Left renal pelvis (tissue), 4 donors: Measurements from ENCODE around the gene NOC4L. TPM values are rescaled to one million over a fixed set of nuclear protein-coding genes. Genes with fewer than 3 reads are reported as not detected.

Experiments
- DNase-seq, 4 donors: peaks; one replicate each; pipeline ENCODE4 v3.0.0-alpha.2; 2013; ENCODE audit warnings: low read depth in 4 of 4, low spot score in 3 of 4
- polyA plus RNA-seq, 4 donors: library from polyadenylated mRNA; unstranded; fragments of 120-200 nt; gene quantifications; one replicate each; pipeline ENCODE4 v1.2.1, GENCODE V29; 2013; ENCODE audit not compliant: insufficient read length in 4 of 4

The NOC4L gene
- polyA plus RNA-seq, 4 donors: 11.0 to 20.5 (median 12.6) TPM

GRCh38 chr12:132178801-132179401, 34.6 kb downstream of the NOC4L start:
- DNase-seq: no peak

GRCh38 chr12:132179431-132180362, 35.4 kb downstream of the NOC4L start:
- DNase-seq: no peak

- DNase-seq: no peak
Observed at GRCh38 chr12:132180648-132181546, 36.6 kb downstream of the NOC4L start.

GRCh38 chr12:132181570-132182200, 37.4 kb downstream of the NOC4L start:
- DNase-seq: no peak

- DNase-seq: no peak
Observed at GRCh38 chr12:132182206-132182710, 38.0 kb downstream of the NOC4L start.

- DNase-seq: no peak
Observed at GRCh38 chr12:132182711-132183365, 38.6 kb downstream of the NOC4L start.

GRCh38 chr12:132185705-132186104, 41.4 kb downstream of the NOC4L start:
- DNase-seq: no peak

- DNase-seq: no peak
Observed at GRCh38 chr12:132186208-132186856, 42.1 kb downstream of the NOC4L start.

GRCh38 chr12:132186857-132187620, 42.8 kb downstream of the NOC4L start:
- no peak for DNase-seq

- DNase-seq: no peak
Observed at GRCh38 chr12:132187646-132188450, 43.6 kb downstream of the NOC4L start.

- no peak for DNase-seq
Observed at GRCh38 chr12:132188451-132188901, 44.2 kb downstream of the NOC4L start.

GRCh38 chr12:132188916-132189325, 44.7 kb downstream of the NOC4L start:
- no peak for DNase-seq

- DNase-seq: peak in 2 of 4 donors; percentile 60 to 62
Observed at GRCh38 chr12:132189378-132190011, 45.2 kb downstream of the NOC4L start.

- no peak for DNase-seq
Observed at GRCh38 chr12:132190012-132190755, 45.9 kb downstream of the NOC4L start.

GRCh38 chr12:132190834-132191500, 46.7 kb downstream of the NOC4L start:
- no peak for DNase-seq
